ENCODE measurements around the gene AHI1.
"Not testable (repeated sequence)": the region's sequence is repeated elsewhere in the genome, so short reads cannot be mapped to it uniquely, and the experiment has no call there.

The AHI1 gene

DNA sequence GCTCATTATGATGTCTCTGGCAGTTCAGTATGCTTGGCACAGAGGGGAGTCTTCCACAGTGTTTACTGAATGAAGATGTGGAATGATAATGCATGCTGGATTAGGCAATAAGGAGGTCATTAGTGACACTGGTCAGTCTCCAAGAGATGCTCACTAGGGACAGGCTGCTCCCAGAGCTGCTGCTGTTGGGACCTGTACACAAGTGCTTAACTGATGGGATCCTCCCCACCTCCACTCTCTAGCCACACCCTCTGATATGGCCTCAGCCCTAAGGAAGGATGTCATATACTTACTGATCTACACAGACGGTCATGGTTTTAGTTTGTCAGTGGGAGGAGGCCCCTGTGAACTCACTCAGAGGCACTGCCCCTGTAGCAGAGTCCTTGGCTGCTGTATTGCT is 243.1 kb downstream of the AHI1 start:
- Histone ChIP-seq H3K36me3 (ENCODE audit: control insufficient read depth, insufficient read depth, low read length, severe bottlenecking) (no peaks in the 10 kb centered on the region), H3K4me1 (ENCODE audit: control insufficient read depth, insufficient read depth, low read length) (no peaks in the 10 kb centered on the region), H3K9ac (ENCODE audit: low read length) (no peak overlapping the region), H3K9me3 (ENCODE audit: control insufficient read depth, low read length) (no peaks in the 10 kb centered on the region), H3K4me3 (ENCODE audit: low read length) (no peak overlapping the region), H3K27me3 (replicated peaks; ENCODE audit: control insufficient read depth, insufficient read depth, low read length) (peaks cover 4% of the 10 kb centered on the region)
- no peak for DNase-seq (ENCODE audit: low read depth)

DNA sequence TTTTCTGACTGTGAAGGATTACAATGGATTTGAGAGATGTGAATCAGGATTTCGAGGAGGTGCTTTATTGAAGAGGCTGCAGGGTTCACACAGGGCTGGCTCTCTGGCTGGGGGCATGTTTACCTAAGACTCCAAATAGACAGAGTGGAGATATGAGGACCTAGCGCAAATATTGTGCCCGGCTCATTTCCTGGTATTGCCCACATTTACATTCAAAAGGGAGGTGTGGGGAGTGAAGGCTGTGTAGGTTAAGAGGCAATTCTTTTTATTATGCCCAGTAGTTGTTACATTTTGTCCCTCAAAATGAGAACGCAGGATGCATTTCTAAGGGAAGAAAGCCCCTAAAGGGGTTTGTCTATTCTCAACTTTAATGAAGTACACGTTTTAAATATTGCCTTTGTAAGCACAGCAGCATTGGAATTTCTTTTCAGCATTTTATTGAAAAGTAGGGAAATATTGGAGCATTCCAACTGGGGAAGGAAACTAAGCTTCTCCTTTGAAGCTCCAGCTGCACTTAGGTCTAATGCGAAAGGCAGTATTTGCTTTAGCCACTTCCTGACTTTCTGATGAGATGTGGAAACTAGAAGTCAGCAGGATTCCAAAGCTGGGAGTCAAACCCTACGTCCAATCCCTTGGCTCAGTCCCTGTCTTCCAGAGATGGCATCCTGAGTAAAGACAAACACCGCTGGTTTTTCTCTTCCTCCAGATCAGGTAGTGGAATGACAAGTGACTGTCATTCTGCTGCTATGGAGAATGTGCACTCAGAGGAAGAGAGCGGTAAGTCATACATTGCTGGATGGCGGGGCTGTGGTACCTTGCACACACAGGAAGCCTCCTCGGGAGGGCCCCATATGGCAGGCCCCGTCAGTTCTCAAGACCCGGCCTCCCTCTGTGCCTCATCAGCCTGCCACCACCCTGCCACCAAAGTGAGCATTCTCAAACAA is 245.8 kb downstream of the AHI1 start:
- peaks cover 4% of the 10 kb centered on the region for H3K27me3 ChIP-seq (replicated peaks; ENCODE audit: control insufficient read depth, insufficient read depth, low read length)
- DNase-seq (ENCODE audit: low read depth) = no peak
- H3K9ac ChIP-seq (ENCODE audit: low read length) = no peak overlapping the region
- no peaks in the 10 kb centered on the region for H3K9me3 ChIP-seq (ENCODE audit: control insufficient read depth, low read length)
- H3K4me1 ChIP-seq (ENCODE audit: control insufficient read depth, insufficient read depth, low read length) = no peaks in the 10 kb centered on the region
- no peak overlapping the region for H3K4me3 ChIP-seq (ENCODE audit: low read length)
- no peaks in the 10 kb centered on the region for H3K36me3 ChIP-seq (ENCODE audit: control insufficient read depth, insufficient read depth, low read length, severe bottlenecking)

DNA sequence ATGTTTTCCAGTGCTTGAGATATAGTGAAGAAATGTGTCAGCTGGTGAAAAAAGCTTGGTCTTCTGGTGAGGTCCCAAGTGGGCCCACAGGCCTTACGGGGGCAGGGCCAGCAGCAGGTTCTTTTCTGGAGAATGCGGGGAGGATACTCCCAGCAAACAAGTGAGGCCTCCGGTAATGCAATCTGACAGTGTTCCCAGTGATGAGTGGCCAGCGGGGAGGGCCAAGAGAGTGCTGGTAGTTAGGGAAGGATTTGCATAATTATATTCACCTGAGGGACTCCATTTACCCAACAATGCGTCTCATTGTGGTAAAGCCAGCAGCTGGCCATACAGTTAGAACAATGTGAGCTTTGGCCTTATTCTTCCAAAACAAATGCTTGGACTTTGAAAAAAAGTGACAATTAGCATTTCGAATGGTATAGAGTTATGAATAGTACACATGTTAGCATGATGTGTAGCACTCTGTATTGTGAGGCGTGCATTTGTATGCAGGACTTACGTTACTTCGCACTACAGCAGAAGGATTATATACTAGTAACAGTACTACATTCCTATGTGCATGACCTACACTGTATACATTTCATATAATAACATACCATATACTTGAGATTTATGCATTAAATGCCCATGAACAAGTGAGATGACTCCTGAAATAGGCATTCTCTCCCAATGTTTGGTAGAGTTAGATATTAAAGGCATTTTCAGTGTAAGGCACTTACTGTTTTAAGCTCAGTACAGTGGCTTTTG is 246.6 kb downstream of the AHI1 start:
- H3K9ac ChIP-seq (ENCODE audit: low read length) = no peak overlapping the region
- no peaks in the 10 kb centered on the region for H3K36me3 ChIP-seq (ENCODE audit: control insufficient read depth, insufficient read depth, low read length, severe bottlenecking)
- H3K4me1 ChIP-seq (ENCODE audit: control insufficient read depth, insufficient read depth, low read length) = no peaks in the 10 kb centered on the region
- H3K9me3 ChIP-seq (ENCODE audit: control insufficient read depth, low read length) = no peaks in the 10 kb centered on the region
- H3K27me3 ChIP-seq (replicated peaks; ENCODE audit: control insufficient read depth, insufficient read depth, low read length) = peaks cover 4% of the 10 kb centered on the region
- DNase-seq (ENCODE audit: low read depth) = no peak
- H3K4me3 ChIP-seq (ENCODE audit: low read length) = no peak overlapping the region

GRCh38 chr6:135250234-135250633 is 247.3 kb downstream of the AHI1 start:
- Histone ChIP-seq H3K9ac (ENCODE audit: low read length) (no peak overlapping the region), H3K27me3 (replicated peaks; ENCODE audit: control insufficient read depth, insufficient read depth, low read length) (no peaks in the 10 kb centered on the region), H3K4me3 (ENCODE audit: low read length) (no peak overlapping the region), H3K36me3 (ENCODE audit: control insufficient read depth, insufficient read depth, low read length, severe bottlenecking) (no peaks in the 10 kb centered on the region), H3K4me1 (ENCODE audit: control insufficient read depth, insufficient read depth, low read length) (no peaks in the 10 kb centered on the region), H3K9me3 (ENCODE audit: control insufficient read depth, low read length) (no peaks in the 10 kb centered on the region)
- DNase-seq (ENCODE audit: low read depth) = no peak

DNA sequence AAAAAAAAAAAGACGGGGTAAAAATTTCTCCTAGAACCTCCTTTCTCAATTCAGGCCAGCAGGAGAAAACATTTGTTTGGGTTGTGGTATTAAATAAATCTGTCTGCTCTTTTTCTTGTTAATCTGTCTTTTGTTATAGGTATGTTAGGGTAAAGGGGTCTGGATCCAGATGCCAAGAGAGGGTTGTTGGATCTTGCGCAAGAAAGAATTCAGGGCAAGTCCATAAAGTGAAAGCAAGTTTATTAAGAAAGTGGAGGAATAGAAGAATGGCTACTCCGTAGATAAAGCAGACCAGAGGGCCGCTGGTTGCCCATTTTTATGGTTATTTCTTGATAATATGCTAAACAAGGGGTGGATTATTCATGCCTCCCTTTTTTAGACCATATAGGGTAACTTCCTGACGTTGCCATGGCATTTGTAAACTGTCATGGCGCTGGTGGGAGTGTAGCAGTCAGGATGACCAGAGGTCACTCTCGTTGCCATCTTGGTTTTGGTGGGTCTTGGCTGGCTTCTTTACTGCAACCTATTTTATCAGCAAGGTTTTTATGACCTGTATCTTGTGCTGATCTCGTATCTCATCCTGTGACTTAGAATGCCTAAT is 251.0 kb downstream of the AHI1 start:
- not testable (repeated sequence) for H3K36me3 ChIP-seq (ENCODE audit: control insufficient read depth, insufficient read depth, low read length, severe bottlenecking); H3K4me3 ChIP-seq (ENCODE audit: low read length); DNase-seq (ENCODE audit: low read depth); H3K4me1 ChIP-seq (ENCODE audit: control insufficient read depth, insufficient read depth, low read length); H3K27me3 ChIP-seq (replicated peaks; ENCODE audit: control insufficient read depth, insufficient read depth, low read length); H3K9me3 ChIP-seq (ENCODE audit: control insufficient read depth, low read length); H3K9ac ChIP-seq (ENCODE audit: low read length)

GRCh38 chr6:135244805-135245204 is 252.7 kb downstream of the AHI1 start:
- Histone ChIP-seq H3K9me3 (ENCODE audit: control insufficient read depth, low read length) (no peaks in the 10 kb centered on the region), H3K36me3 (ENCODE audit: control insufficient read depth, insufficient read depth, low read length, severe bottlenecking) (no peaks in the 10 kb centered on the region), H3K4me3 (ENCODE audit: low read length) (no peak overlapping the region), H3K27me3 (replicated peaks; ENCODE audit: control insufficient read depth, insufficient read depth, low read length) (no peaks in the 10 kb centered on the region), H3K4me1 (ENCODE audit: control insufficient read depth, insufficient read depth, low read length) (no peaks in the 10 kb centered on the region), H3K9ac (ENCODE audit: low read length) (no peak overlapping the region)
- no peak for DNase-seq (ENCODE audit: low read depth)

DNA sequence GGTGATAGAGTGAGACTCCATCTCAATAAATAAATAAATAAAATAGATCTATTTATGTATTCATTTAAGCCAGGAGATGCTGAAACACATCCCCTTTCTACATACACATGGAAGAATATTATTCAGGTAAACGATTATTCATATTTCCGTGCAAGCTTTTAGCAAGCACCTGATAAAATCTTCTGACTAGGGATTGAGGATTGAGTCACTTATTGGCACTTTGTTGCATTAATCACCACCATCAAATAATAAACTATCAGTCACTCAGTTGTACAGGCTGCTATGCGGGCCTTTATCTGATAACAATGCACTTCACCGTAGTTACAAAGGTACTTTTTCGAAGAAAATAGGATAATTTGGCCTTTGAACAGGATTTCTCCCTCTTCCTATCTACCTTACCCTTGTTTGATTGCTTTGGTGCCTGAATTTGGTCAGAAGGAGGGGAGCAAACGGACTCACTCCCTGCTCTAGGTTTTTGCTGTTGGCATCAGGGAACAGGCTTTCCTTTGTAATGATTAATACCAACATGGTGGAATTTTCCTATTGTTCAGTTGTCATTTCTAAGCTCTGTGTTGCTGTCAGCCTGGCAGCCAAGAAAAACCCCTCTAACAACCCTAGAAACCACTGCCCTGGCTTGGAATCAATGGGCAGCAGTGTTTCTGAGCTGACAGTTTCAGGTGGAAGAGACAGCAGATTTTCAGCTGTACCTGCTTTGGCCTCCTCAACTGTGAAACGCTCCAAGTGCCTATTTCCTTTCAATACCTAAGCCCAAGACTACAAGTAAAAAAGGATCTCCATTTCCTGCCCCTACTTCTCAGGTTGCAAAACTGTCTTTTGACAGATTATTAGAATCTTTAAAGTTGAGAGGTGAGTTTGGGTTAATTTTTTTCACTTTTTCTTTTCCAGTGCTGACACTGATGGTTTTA is 253.4 kb downstream of the AHI1 start:
- Histone ChIP-seq H3K27me3 (replicated peaks; ENCODE audit: control insufficient read depth, insufficient read depth, low read length) (no peaks in the 10 kb centered on the region), H3K4me3 (ENCODE audit: low read length) (no peak overlapping the region), H3K4me1 (ENCODE audit: control insufficient read depth, insufficient read depth, low read length) (no peaks in the 10 kb centered on the region), H3K9ac (ENCODE audit: low read length) (no peak overlapping the region), H3K9me3 (ENCODE audit: control insufficient read depth, low read length) (no peaks in the 10 kb centered on the region), H3K36me3 (ENCODE audit: control insufficient read depth, insufficient read depth, low read length, severe bottlenecking) (no peaks in the 10 kb centered on the region)
- no peak for DNase-seq (ENCODE audit: low read depth)

- Histone ChIP-seq H3K27me3 (replicated peaks; ENCODE audit: control insufficient read depth, insufficient read depth, low read length) (peaks cover 5% of the 10 kb centered on the region), H3K9me3 (ENCODE audit: control insufficient read depth, low read length) (no peaks in the 10 kb centered on the region), H3K9ac (ENCODE audit: low read length) (no peak overlapping the region), H3K4me1 (ENCODE audit: control insufficient read depth, insufficient read depth, low read length) (no peaks in the 10 kb centered on the region), H3K4me3 (ENCODE audit: low read length) (no peak overlapping the region), H3K36me3 (ENCODE audit: control insufficient read depth, insufficient read depth, low read length, severe bottlenecking) (no peaks in the 10 kb centered on the region)
- no peak for DNase-seq (ENCODE audit: low read depth)
Measured at GRCh38 chr6:135240711-135241110, 256.8 kb downstream of the AHI1 start.

GRCh38 chr6:135236732-135237131 is 260.8 kb downstream of the AHI1 start:
- no peak overlapping the region for H3K4me3 ChIP-seq (ENCODE audit: low read length)
- H3K36me3 ChIP-seq (ENCODE audit: control insufficient read depth, insufficient read depth, low read length, severe bottlenecking) = no peaks in the 10 kb centered on the region
- H3K9ac ChIP-seq (ENCODE audit: low read length) = no peak overlapping the region
- peaks cover 5% of the 10 kb centered on the region for H3K27me3 ChIP-seq (replicated peaks; ENCODE audit: control insufficient read depth, insufficient read depth, low read length)
- H3K9me3 ChIP-seq (ENCODE audit: control insufficient read depth, low read length) = no peaks in the 10 kb centered on the region
- DNase-seq (ENCODE audit: low read depth) = no peak
- H3K4me1 ChIP-seq (ENCODE audit: control insufficient read depth, insufficient read depth, low read length) = no peaks in the 10 kb centered on the region

GRCh38 chr6:135236319-135236718 is 261.2 kb downstream of the AHI1 start:
- Histone ChIP-seq H3K9me3 (ENCODE audit: control insufficient read depth, low read length) (no peaks in the 10 kb centered on the region), H3K27me3 (replicated peaks; ENCODE audit: control insufficient read depth, insufficient read depth, low read length) (peaks cover 5% of the 10 kb centered on the region), H3K9ac (ENCODE audit: low read length) (no peak overlapping the region), H3K4me1 (ENCODE audit: control insufficient read depth, insufficient read depth, low read length) (no peaks in the 10 kb centered on the region), H3K36me3 (ENCODE audit: control insufficient read depth, insufficient read depth, low read length, severe bottlenecking) (no peaks in the 10 kb centered on the region), H3K4me3 (ENCODE audit: low read length) (no peak overlapping the region)
- no peak for DNase-seq (ENCODE audit: low read depth)

Measured in adipocyte (in vitro differentiated cells).